AG09319 (cell line): ENCODE data around the gene SMIM31.

Experiments
- DNase-seq: peaks from one replicate; pipeline ENCODE4 v3.0.0-alpha.2; 2010; ENCODE audit warnings: low read depth; ENCODE audit errors: extremely low read depth
- CTCF ChIP-seq: IDR thresholded peaks from 2 replicates; pipeline ENCODE4 v1.5.1; 2011; ENCODE audit warnings: low read depth, mild to moderate bottlenecking, inconsistent platforms, low read length, moderate library complexity

SMIM31 gene

GRCh38 chr4:164803702-164804101 lies 49.8 kb downstream of the SMIM31 start:
- no peak for TF ChIP-seq CTCF
- no peak for DNase-seq

- TF ChIP-seq CTCF = no peak
- DNase-seq = no peak
Observed at GRCh38 chr4:164807611-164808010, 53.7 kb downstream of the SMIM31 start.

GRCh38 chr4:164813554-164813953 lies 59.6 kb downstream of the SMIM31 start:
- DNase-seq = no peak
- TF ChIP-seq CTCF = no peak

- DNase-seq = no peak
- TF ChIP-seq CTCF = no peak
Observed at GRCh38 chr4:164815711-164816110, 61.8 kb downstream of the SMIM31 start.

- TF ChIP-seq CTCF = no peak
- no peak for DNase-seq
Observed at GRCh38 chr4:164819366-164819765, 65.4 kb downstream of the SMIM31 start.

GRCh38 chr4:164821711-164822110 lies 67.8 kb downstream of the SMIM31 start:
- no peak for DNase-seq
- TF ChIP-seq CTCF = no peak

GRCh38 chr4:164824581-164824980 lies 70.7 kb downstream of the SMIM31 start:
- no peak for TF ChIP-seq CTCF
- no peak for DNase-seq

GRCh38 chr4:164828955-164829354 lies 75.0 kb downstream of the SMIM31 start:
- TF ChIP-seq CTCF = no peak
- DNase-seq = no peak
